Measurements from ENCODE around the gene SMTNL2. TPM values are rescaled to one million over a fixed set of nuclear protein-coding genes. Genes with fewer than 3 reads are reported as not detected.

SMTNL2 gene
- total and polyA plus RNA-seq, 9 of the 15 experiments (the other 6 are each of a cell fraction or from before 2014, with no cell fraction given): not detected

DNA sequence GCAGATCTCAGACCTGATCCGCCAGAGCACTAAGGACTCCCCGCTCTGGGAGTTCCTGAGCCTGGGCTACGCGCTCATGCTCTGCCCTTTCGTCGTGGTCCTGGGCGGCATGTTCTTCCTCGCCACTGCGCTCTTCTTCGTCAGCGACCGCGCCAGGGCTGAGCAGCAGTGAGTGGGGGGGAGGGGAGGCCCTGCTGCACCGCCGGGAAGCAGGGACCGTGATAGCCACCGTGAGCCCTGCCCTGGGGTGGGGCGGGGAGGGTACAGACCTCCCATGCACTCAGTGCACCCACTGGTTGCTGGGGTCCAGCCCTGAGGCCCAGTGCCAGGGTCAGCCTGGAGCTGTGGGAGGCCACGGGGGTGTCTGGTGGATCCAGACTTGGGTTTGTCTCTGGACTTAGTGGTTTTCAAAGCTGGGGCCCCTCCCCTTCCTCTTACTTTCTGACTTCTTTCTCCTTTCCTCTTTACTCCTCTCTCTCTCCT lies 48.0 kb upstream of the SMTNL2 start (continued):
- TF ChIP-seq UBTF (IDR thresholded peaks at IDR 0.05; ENCODE audit: borderline replicate concordance in 1 of 2, low read depth in 2 of 2, low read length in 2 of 2) (no peak), MTA2 (IDR thresholded peaks at IDR 0.05; ENCODE audit: low read depth) (no peak), KDM2B (CRISPR knock-in tag; IDR thresholded peaks at IDR 0.05) (no peak), CBX2 (IDR thresholded peaks at IDR 0.05; ENCODE audit: insufficient read depth, low read length, poor library complexity, severe bottlenecking) (no peak), POLR2G (IDR thresholded peaks at IDR 0.05; ENCODE audit: low read depth, low read length) (peak; percentile 65), SMARCA5 (IDR thresholded peaks at IDR 0.05) (no peak), ZBTB33 (CRISPR knock-in tag; IDR thresholded peaks at IDR 0.05) (no peak), ZNF407 (IDR thresholded peaks at IDR 0.05; ENCODE audit: low read depth) (no peak)
- TF ChIP-seq, protein P1, sequence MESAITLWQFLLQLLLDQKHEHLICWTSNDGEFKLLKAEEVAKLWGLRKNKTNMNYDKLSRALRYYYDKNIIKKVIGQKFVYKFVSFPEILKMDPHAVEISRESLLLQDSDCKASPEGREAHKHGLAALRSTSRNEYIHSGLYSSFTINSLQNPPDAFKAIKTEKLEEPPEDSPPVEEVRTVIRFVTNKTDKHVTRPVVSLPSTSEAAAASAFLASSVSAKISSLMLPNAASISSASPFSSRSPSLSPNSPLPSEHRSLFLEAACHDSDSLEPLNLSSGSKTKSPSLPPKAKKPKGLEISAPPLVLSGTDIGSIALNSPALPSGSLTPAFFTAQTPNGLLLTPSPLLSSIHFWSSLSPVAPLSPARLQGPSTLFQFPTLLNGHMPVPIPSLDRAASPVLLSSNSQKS (CRISPR knock-in tag; IDR thresholded peaks at IDR 0.05): no peak
- TF ChIP-seq, protein P2, sequence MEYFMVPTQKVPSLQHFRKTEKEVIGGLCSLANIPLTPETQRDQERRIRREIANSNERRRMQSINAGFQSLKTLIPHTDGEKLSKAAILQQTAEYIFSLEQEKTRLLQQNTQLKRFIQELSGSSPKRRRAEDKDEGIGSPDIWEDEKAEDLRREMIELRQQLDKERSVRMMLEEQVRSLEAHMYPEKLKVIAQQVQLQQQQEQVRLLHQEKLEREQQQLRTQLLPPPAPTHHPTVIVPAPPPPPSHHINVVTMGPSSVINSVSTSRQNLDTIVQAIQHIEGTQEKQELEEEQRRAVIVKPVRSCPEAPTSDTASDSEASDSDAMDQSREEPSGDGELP (CRISPR knock-in tag; IDR thresholded peaks at IDR 0.05; ENCODE audit: borderline replicate concordance): peak; percentile 20; the same call in 1 of the 2 replicates
- TF ChIP-seq, protein P3, sequence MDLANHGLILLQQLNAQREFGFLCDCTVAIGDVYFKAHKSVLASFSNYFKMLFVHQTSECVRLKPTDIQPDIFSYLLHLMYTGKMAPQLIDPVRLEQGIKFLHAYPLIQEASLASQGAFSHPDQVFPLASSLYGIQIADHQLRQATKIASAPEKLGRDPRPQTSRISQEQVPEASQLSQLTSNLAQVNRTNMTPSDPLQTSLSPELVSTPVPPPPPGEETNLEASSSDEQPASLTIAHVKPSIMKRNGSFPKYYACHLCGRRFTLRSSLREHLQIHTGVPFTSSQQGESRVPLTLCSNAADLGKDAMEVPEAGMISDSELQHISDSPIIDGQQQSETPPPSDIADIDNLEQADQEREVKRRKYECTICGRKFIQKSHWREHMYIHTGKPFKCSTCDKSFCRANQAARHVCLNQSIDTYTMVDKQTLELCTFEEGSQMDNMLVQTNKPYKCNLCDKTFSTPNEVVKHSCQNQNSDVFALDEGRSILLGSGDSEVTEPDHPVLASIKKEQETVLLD (IDR thresholded peaks at IDR 0.05): no peak
